ENCODE results near the gene B9D2.
"Not testable (repeated sequence)": the region's sequence is repeated elsewhere in the genome, so short reads cannot be mapped to it uniquely, and the experiment has no call there.

B9D2 gene, protein sequence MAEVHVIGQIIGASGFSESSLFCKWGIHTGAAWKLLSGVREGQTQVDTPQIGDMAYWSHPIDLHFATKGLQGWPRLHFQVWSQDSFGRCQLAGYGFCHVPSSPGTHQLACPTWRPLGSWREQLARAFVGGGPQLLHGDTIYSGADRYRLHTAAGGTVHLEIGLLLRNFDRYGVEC

GRCh38 chr19:41363753-41364523, at the start of gene B9D2:
Gene B9D2 (minus strand): TSS chr19:41364149. CDS start chr19:41363519, 630 bp downstream.
- DNase-seq: peak; percentile 96

DNA sequence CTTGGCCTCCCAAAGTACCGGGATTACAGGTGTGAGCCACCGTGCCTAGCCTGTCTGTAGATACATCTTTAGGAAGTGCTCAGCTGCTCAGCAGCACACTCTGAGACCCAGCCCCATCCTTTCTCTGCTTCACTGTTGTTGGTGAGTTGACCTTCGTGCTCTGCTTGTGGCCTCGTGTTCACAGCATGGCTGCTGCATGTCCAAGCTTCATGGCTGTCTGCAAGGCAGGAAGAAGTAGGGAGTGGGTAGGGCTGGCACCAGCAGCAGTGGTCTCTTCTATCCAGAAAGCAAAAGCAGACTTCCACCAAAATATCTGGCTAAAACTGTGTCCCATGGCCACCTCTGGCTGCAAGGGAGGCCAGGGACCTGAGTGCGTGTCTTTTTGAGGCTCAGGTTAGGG, 49.0 kb upstream of the B9D2 start:
- no peak for DNase-seq

DNA sequence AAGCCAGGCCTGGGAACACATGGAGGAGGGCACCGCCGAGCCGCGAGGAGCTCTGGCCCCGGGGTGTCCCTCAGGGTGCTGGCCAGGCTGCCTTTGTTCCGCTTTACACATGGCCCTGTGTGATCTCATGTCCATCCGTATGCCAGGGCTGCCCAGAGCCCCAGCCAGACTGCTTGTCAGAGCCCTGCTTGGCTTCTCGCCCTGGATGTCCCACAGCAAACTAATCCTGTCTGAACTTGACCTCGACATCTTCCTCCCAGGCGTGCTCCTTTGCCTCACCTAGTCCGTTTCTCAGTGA, 48.0 kb upstream of the B9D2 start:
- no peak for DNase-seq

- no peak for DNase-seq
Measured at GRCh38 chr19:41411100-41411967, 47.4 kb upstream of the B9D2 start.

DNA sequence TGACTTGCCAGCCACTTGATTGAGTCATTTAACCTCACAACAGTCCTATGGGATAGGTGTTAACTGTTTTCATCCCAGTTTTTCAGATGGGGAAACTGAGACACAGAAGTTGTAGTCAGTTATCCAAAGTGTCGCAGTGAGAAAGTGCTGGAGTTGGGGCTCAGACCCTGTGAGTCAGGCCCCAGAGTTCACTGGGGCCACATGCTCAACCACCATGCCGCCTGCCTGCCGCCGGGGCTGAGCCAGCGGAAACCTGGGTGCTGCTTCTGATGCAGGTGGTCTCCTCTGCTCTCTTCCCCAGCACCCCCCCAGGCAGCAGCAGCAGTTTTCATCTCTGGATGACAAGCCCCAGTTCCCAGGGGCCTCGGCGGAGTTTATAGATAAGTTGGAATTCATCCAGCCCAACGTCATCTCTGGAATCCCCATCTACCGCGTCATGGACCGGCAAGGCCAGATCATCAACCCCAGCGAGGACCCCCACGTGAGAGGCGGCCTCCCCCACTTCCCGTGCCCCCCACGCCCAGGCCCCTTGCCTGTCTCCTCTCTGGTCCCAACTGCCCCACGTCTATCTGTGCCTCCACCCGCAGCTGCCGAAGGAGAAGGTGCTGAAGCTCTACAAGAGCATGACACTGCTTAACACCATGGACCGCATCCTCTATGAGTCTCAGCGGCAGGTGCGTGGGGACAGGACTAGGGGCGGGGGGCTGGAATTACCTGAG, 46.5 kb upstream of the B9D2 start:
- no peak for DNase-seq

- no peak for DNase-seq
Measured at GRCh38 chr19:41409288-41409687, 45.3 kb upstream of the B9D2 start.

GRCh38 chr19:41408846-41409245, 44.9 kb upstream of the B9D2 start:
- DNase-seq: not testable (repeated sequence)

DNA sequence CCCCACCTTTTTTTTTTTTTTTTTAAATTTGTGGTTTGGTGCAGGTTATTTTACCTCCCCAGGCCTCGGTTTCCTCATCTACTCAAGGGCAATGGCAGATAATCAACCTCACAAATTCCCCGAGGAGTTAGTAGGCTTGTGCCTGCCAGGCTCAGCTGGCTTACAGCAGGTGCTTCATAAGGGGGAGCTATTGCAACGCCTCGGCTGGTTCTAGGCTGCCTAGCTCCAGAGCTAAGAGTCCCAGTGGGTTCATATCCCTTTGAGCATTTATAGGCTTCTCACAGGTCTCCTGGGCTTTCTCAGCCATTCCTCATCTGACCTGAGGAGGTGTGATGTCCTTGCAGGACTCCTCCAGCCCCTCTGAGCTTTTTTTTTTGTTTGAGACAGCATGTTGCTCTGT, 44.3 kb upstream of the B9D2 start:
- no peak for DNase-seq

GRCh38 chr19:41407271-41407670, 43.3 kb upstream of the B9D2 start:
- DNase-seq: no peak

DNA sequence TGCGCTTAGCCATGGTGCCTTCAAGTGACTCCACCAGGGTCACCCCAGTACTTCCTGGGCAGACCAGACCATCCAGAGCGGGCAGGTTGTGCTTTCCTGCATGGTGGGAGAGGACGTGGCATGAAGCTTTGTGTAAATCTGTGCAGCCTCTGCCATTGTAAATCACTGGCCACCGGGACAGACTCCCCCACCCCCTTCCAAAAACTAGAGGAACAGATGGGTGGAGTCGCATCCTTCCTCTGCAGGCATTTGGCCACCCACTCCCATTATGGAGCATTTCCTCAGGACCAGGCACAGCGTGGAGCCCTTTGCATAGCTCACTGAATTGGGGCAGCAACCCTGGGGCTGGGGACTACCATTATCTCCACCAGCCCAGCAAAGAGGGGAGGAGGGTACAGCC, 41.8 kb upstream of the B9D2 start:
- no peak for DNase-seq

- no peak for DNase-seq
Measured at GRCh38 chr19:41403181-41403970, 39.4 kb upstream of the B9D2 start.

DNA sequence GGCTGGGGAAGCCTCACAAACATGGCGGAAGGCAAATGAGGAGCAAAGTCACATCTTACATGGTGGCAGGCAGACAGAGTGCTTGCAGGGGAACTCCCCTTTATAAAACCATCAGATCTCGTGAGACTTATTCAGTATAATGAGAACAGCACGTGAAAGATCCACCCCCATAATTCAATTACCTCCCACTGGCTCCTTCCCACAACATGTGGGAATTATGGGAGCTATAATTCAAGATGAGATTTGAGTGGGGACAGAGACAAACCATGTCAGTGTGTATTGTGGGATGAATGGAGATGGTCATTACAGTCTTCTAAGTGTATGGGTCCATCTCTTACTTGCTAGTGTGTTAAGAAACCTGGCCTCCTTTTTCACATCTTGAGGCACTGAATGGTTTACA, 38.1 kb upstream of the B9D2 start:
- no peak for DNase-seq

DNA sequence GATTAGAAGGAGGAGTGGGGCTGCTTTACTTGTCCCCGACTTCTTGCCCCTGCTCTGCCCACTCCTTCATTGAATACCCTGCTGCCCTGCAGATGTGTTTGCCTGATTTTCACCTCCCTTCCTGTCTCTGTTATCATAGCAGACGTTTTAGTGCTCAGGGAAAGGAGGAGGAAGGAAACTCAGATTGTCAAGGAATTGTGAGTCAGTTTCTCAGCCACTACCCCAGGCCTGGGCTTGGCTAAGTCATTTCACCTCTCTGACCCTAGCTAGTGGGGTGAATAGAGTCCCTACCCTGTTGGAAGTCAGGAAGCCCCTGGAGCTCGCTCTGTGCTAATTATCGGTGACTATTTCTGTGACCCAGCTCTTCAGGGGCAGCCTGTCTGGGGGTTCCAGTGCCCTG, 37.5 kb upstream of the B9D2 start:
- DNase-seq: no peak

GRCh38 chr19:41399525-41399924, 35.6 kb upstream of the B9D2 start:
- DNase-seq: no peak

DNA sequence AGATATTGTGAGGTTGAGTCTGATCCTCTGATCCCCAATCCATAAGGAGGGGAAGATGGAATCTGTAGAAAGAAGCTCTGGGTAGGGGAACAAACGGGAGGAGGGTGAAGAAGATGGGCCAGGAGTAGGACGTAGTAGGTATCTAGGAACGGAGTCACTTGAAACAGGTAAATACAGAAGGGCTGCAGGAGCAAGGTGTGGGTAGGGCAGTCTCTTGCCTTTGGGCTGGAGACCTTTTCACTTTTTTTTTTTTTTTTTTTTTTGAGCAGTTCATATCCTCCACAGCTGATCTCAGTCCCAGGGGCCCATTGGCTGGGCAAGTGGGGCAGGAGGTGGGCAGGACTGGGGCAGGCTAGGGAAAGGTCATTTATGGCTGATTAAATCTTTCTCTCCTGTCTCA, 35.1 kb upstream of the B9D2 start:
- no peak for DNase-seq

DNA sequence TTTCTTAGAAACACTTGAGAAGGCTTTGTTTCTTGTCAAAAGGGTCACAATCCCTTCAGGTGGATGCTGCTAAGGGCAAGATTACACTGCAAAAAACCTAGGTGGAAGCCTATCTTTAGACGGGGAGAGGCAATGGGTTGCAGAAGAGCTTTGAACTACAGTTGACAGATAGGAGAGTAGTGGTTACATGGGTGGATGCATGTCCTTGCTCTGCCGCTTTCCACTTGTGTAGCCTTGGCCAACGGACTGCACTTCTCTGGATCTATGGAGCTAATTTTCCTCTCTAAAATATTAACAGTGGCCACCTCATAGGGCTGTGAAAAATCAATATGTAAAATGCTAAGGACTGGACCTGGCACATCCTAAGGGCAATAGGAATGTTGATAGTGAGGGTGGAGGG, 34.6 kb upstream of the B9D2 start:
- no peak for DNase-seq

DNA sequence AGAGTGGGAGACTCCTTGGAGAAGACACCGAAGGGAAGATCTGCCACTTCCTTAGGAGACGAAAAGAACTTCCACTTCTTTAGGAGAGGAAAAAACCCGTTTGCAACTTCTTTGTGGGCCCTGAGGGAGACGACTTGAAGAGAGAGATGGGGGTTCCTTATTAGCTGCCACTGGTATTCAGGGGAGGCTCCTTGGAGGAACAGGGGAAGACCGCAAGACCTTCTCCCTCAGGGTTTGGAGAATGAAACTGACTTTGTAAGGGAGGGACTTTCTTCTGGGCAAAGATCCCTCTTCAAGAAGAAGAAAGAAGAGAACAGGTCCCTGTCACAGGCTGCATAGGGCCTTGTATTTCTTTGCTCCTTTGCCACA, 34.1 kb upstream of the B9D2 start:
- no peak for DNase-seq

DNA sequence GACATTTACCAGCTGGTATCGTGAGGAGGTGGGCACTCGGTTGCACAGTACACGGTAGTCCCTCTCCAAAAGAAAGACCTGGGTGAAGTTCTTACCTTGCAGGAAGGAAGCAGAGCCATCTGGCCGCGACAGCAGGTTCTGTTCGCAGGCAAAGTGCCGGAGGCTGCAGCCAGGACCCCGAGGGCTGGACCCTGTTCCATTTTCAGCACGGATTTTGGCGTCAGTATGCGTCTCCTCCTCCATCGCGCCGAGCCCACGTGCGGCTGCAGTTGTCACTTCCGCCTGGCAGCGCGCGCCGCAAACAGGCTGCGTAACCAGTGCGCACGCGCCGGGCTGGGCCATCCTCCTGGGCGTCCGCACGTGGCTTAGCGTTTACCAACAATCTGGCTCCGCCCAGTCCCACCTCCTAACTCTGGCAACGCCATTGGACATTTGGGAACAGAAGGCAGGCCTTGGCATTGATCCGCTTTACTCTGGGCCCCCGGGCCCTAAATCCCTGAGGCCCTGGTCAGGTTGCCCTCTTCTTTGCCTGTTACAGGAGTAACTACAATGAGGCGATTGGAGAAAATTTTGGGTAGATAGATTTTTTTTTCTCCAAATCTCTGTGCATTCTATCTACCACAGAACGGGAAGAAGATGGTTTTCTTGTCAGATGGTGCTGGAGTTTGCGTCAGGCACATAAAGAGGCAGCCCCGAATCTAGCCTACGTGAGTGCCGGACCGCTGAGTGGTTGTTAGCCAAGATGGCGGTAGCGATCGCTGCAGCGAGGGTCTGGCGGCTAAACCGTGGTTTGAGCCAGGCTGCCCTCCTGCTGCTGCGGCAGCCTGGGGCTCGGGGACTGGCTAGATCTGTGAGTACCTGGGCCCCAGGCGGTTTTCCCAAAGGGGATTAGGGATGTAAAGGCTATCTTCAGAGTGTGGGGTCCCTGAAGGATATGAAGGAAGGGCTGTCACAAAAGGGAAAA, 33.4 kb upstream of the B9D2 start, which contains the start of the genes BCKDHA and EXOSC5:
BCKDHA (plus strand) TSS at position 733 of the 964 bp plus-strand sequence; CDS start at position 743, 10 bp downstream.
EXOSC5 (minus strand) TSS at position 274 of the 964 bp plus-strand sequence; CDS start at position 243, 31 bp downstream.
- DNase-seq: peak; percentile 99

DNA sequence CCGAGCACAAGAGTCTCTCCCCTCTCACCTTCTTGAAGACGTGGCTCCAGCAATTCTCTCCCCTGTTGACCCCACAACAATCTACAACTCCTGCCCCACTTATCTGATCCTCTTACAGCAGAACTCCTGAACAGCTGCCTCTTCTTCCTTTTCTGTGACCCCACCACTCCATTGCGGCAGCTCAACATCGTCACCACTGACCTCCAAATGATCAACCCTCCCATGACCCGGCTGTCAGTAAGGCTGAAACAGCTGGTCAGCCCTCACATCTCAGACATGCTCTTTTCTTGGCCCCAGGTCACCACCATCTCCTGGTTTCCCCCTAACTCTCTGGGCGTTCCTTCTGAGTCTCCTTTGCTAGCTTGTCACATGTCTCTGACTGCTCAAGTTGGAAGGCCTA, 31.4 kb upstream of the B9D2 start:
- DNase-seq: no peak

DNA sequence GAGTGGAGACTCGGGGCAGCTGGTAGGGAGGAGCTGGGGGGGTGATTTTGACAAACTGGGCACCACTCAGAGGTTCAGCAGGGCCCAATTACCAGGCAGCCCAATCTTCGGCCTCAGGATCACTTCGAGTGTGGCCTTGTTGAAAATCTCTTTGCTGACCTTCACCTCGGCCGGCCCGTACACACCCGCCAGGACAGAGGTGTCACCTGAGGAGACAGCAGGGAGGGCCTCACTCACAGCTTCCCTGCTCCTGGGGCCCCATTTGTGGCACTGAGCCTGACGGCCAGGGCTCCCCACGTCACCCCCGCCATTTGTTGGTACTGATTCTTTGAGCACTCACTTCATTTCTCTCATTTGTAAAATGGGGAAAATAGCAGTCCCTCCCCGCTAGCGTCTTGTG, 28.8 kb upstream of the B9D2 start:
- no peak for DNase-seq

DNA sequence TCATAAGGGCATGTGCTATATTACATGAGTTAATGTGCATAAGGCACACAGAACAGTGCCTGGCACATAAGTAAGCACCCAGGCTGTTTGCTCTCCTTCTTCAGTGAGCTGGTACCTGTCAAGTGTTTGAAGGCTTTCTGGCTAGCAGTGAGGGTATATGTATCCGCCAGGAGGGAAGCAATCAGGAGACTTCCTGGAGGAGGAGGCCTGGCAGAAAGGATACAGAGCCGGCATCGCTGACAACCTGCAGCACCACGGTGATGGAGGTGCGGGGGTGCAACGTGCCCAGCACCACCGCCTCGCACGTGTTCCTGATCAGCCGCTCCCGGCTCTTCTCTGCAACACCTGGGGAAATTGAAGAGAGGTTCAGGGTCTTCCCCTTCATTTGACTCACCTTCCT, 27.7 kb upstream of the B9D2 start:
- DNase-seq: no peak

Measured in NCI-H2171 (cell line).